GM19328 (cell line): ENCODE measurements around the gene BRD7.

ENCODE experiments used
- ATAC-seq: cut with Tn5 transposase; IDR thresholded peaks from one replicate; pipeline ENCODE4 v1.9.1; 2021; ENCODE audit warnings: mild to moderate bottlenecking, moderate library complexity; ENCODE audit not compliant: unreplicated experiment

The BRD7 gene

DNA sequence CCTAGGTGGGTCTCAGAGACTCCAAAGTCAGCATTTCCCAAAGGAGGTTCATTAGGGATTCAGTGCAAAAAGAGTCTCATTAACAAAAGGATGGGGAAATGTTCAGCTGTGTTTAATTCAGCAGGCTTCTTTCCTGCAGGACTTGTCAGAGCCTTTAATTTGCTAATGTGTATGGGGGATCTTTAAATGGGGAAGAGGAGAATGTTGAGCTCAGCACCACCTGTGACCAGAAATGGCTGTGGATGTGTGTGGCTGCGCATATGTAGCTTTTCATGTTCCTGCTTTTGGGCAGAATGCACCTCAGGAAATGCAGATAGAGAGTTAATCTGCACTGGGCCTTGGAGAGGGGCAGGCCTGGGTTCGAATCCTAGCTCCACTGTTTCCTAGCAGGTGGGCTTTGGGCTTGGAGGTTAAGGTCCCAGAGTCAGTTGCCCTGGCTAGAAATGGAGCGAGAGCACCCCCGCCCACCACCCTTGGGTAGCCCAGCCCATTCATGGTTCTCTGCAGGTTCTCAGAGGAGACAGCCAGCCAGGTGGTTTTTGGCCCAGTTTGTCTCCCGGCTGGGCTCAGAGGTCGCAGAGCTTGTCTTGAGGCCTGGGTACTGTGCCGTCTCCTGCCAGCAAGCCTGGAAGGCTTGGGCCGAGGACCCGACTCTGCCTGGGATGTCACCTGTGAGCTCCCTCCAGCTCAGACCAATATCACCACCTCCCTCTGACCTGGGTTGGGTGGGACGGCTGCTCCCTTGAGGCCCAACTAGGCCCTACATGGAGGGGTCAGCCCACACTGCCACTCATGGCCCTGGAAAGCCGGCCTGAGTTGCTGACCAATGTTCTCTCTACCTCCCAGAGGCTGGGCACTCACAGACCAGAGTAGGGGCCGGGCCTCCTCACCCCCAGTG is 93.1 kb downstream of the BRD7 start:
- ATAC-seq = no peak

DNA sequence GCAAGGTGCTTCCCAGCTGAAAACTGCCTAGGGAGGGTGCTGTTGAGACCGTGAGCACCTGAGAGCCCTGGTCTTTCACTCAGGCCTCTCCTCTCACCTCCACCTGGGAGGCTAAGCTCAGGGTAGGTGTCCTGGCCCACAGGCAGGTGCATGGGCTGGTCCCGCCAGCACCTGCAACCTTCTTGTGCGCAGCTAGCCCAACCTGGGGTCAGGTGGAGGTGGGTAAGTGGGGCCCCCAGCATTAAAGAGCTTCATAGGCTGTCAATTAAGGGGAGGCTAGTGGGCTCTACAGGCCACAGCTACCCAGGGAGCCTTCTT is 93.7 kb downstream of the BRD7 start:
- no peak for ATAC-seq

DNA sequence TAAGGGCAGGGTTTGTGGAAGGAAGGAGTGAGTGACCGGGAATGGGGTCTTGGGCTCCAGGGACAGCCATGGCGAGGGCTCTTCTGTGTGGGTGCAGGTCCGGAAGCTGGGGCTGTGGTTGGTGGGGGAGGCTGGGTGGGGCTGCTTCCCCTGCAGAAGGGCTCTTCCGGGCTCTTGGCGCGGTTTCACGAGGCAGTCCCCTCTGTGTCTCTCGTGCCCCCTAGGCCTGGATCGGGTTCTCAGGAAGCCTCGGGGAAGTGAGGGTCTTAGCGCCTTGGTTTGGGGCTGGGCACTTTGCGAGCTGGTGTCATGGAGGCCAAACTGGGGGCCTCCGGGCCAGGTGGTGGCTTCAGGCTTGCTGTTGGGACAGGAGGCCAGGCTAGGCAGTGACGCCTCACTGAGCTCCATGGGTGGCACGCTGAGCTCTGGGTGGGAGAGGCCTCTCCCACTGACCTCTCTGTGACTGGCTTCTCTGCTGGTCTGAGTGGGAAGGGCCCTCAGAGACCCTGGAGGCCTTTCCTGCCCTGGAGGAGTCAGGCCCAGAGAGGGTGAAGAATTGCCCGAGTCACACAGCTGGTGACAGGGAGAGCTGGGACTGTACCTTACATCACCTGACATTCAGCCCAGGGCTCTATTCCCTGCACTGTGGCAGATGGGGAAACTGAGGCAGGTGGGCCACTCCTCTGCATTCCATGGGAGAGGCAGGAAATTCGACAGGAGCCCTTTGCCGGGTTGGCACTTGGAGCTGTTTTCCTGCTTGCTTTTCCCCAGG is 94.3 kb downstream of the BRD7 start:
- ATAC-seq = peak; percentile 26

DNA sequence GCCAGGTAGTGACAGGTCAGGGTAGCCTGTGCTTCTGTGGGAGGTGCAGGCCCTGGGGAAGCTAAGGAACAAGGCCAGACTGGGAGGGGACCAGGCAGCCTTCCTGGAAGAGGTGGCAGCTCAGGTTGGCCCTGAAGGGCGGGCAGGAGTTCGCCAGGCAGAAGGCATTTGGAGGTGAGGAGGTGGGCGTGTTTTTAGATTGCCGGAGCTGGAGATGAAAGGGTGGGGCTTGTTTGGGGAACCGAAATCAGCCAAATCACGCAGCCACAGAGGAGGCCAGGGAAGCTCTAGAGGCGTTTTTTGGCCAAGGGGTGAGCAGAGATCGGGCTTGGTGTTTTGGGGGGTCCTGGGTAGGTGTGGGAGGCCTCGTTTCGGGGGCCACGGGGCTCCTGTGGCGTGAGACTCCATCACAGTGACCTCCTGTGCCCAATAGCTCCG is 94.9 kb downstream of the BRD7 start:
- peak; percentile 68 for ATAC-seq

DNA sequence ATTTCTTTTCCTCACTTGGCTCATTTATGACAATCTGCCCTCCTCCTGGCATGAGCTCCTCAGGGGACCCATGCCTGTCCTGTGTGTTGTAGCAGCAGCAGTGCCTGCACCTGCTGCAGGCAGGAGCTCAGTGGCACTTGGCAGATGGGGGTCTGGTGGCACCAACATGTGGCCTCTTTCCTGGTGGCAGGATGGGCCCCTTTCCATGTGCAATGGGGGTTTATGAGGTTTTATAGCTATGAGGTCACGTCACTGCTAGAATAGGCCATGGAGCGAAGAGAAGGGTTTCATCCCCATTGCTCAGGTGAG is 95.5 kb downstream of the BRD7 start:
- no peak for ATAC-seq

DNA sequence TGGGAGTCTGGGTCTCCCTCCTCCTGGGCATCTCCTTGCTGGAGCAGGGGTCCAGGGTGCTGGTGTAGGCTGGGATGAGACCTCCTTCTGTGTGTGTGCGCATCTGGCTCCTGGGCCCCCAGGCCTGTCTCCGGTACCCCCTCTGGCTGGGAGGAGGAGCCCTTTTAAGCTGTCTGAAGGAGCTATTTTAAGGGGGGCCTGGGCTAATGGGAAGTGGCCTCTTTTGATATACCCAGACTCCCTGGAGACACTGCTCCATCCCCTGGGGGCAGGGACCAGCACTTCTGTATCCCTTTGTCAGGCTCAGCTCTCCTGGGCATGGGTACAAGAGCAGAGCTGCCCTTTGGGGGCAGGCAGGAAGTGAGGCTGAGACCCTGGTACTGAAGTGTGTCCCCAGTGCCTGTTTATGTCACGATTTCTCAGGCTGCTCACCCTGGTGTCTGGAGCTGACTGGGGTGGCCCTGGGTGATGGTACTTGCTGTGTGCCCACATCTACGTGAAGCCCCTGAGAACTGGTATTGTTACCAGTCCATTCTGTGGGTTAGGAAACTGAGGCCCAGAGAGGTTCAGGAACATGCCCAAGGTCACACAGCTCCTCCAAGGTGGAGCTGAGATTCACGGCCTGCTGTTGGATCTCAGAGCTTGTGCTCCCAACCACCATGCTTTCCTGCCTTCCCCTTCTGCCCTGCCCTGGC is 96.0 kb downstream of the BRD7 start:
- no peak for ATAC-seq

DNA sequence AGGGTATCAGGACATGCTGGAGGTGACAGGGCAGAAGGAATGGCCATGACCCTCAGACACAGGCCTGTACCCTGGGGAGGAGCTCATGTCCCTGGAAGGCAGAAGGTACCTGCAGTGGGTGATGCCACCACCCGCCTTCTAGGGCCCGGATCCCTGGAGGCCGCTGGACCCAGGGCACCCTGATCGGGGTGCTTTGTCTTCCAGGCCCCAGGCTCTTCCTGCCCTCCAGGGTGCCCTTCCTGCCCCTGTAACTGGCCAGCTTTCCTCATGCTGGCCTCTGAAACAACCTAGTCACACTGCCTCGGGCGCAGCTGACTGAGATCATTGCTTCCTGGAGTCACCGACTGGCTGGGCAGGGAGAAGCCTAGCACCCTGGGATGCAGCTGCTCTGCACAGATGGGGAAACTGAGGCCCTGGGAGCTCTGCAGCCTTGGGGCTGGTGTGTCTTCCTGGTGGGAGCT is 96.6 kb downstream of the BRD7 start:
- ATAC-seq = no peak

DNA sequence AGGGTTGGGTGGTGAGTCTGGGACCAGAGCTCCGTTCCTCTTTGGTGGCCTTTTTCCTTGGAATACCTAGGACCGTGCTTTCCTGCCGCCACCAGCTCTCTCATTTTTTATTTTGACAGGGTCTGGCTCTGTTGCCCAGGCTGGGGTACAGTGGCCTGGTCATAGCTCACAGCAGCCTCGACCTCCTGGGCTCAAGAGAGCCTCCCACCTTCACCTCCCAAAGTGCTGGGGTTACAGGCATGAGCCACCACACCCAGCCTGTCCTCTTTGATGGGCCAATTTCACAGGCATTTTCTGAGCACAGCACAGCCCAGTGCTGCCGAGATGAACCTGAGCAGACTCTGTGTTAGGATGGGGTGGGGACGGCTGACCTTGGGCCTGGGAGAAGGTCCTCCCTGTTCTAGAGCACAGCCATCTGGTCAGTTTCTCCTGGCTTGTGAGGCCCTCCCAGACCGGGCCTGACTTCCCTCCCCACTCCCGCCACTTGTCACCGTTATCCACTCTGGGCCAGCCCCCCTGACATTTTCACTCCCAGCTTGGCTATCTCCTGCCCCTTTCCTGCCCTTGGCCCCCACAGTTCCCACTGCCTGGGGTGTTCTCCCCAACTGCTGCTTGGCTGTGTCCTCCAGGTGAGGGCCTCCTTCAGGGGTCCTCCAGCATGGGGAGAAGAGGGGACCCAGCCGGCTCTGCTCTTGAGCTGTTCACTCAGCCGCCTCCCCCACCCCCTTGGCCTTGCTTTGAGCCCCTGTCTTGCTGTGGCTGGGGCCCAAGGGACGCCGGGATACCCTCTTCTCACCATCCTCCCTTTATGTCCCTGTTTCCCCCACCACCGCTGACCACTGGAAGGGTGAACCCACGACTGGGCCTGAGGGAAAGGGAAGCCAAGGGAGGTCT is 97.4 kb downstream of the BRD7 start:
- no peak for ATAC-seq

DNA sequence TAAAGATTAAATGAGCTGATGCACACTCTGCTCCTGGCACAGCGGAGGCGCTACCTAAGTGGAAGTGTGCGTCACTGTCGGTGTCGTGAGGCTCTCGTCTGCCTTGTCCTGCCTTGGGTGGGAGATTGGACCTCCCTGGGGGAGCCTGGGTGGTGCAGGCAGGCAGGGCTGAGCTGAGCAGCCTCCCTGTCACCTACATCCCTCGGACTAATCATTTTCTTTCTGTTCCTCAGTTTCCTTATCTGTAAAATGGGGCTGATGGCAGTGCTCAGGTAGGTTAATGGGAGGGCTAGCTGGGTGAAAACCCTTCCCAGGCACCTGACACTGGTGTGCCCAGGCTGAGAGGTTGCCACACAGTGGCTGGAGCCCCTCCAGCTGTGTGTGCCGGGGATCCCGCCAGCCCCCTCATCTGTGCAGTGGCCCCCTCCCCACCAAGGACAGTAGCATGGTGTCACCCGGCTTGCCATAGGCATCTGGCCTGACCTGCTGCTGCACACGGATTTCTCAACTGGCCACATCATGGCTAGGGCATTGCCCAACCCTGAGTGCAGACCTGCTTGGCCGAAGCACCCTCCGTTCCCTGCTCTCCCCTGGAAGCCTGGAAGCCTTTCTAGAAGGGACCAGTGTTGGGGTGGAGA is 98.2 kb downstream of the BRD7 start:
- ATAC-seq = no peak

DNA sequence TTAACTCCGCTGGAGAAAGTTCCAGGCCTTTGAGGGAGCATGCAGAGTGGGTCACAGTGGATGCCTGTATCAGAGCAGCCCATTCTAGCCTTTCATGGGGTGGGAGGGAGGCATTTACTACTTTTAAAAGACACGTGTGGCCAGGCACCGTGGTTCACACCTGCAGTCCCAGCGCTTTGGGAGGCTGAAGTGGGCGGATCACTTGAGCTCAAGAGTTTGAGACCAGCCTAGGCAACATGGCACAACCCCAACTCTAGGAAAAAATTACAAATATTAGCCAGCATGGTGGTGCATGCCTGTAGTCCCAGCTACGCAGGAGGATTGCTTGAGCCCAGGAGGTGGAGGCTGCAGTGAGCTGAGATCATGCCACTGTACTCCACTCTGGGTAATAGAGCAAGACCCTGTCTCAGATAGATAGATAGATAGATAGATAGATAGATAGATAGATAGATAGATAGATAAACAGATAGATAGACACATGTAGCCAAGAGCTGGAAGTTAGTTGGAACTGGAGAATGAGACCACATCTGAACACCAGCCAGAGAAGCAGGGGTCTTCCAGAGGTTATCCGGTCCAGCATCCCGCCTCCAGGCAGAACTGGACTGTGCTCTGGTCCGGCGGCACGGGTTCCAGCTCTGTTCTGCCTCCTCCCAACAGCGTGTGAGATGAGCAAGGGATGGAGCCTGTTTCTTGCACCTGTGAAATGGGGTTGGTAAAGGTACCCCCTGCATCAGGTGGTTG is 98.8 kb downstream of the BRD7 start:
- no peak for ATAC-seq

DNA sequence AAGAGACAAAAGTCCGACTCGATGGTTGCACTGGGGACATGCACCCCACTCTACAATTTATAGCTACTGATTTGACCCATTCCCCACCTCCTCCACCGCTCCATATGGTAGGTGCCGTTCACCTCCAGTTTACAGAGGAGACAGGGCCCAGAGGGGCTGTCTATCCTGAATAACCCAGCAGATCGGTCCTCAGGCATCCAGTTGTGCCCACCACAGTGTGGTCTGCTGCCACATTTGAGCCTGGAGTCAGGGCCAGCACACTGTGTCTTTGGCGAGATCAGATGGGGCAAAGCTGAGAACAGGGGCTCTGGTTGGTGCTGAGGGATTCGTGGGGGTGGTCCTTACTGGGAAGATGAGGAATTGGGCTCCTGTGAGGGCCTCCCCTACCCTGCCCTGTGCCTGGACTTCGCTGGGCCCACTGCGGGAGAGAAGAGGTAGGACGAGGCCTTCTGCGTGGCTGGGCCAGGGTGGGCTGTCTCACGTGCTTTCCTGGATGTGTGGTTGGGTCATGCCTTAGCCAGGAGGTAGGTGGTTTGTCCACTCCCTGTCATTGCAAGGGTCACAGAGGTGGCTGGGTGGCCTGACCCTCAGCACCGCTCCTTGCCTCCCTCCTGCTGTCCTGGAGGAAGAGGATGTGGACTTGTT is 99.6 kb downstream of the BRD7 start:
- no peak for ATAC-seq

DNA sequence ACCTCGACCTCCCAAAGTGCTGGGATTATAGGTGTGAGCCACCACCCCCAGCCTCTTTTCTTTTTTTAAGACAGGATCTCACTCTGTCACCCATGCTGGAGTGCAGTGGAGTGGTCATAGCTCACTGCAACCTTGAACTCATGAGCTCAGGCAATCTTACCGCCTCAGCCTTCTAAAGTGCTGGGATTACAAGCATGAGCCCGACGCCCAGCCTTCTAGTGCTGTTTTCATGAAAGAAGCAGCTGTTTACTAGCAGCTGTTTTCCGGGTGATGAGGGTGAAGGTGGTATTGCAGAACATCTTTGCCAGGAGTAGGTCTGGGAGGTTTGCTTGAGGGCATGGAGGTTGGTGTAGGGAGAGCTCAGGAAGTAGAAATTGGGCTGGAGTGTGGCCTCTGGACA is 100.4 kb downstream of the BRD7 start:
- no peak for ATAC-seq

DNA sequence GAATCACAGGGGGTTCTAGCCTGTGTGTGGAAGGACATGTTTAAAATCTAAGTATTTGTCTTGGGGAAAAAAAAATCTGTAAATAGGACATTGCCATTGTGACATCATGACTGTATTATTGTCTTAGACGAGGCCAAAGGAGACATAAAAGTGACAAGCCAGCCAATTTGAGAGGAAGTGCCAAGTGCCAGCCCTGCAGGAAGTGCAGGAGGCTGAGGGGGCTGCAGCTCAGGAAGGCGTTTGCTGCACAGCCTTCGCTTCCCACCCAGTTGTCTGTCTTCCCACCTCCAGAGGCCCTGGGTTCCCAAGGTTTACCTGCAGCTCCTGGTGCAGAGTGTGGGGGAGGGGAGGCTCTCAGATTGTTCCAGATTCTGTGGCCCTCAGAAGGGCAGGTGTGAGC is 101.1 kb downstream of the BRD7 start:
- ATAC-seq = no peak

DNA sequence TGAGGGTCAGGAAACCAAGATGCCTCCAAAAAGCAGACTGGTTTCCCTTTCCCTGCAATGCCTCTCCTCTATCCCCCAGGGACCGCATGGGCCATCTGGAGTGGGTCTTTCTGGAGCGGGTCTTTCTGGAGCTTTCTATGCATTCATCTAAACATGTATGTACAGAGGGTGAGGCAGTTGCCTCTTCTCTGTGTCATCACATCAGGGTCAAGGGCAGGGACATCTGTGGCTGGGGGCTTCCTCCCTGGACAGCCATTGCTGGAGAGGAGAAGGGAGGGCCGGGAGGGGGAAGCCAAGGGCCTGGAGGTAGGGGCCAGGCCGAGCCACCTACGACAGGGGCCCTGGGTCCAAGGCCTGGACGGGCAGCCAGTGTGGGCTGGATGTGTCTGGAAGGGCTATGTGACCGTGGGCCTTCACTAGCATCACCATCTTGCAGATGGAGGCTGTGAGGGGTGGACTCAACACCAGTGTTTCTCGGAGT is 101.6 kb downstream of the BRD7 start:
- ATAC-seq = no peak

DNA sequence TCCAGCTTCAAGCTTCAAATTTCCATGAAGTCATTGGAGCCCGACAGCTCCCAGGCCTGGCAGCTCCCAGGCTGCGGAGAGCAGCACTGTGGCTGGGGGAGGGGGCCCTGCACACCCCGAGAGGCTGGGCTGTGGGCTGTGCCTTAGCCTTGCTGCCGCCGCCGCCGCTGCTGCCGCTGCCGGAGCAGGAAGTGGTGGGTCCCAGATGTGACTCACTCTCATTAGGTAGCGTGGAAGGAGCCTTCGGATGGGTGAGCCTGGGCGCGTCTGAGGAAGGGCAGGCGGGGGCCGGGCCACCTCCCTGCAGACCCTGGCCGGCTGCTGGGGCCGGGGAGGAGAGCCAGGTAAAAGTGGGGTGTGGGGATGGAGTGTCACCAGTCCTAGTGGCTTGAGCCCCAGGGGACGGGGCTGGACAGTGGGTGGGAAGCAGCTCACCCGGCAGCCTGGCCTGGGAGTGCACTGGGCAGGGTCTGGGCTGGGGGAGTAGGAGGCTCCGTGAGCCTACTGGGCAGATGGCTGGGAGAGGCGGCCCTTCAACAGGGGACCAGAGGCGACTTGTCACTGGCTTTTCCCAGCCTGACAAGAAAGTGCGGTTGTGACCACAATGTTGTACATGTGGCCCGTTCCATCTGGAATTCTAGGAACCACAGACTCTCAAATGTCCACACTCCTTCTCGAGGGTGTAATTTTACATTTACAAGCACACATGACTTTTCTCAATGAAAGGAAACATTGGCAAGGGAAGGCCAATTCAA is 102.3 kb downstream of the BRD7 start, which contains the start of gene ADCY7:
Gene ADCY7, plus strand, starts transcription at position 215 of the 755 bp plus-strand sequence. CDS start 21,629 bp downstream, outside the sequence.
- ATAC-seq = peak; percentile 74
